HepG2 (cell line): ENCODE results near the gene ISG20. TPM values are rescaled to one million over a fixed set of nuclear protein-coding genes. Genes with fewer than 3 reads are reported as not detected.
A peak's percentile ranks its signal among the peaks of the same experiment; 100 is the strongest.

ENCODE experiments used
- ATAC-seq: fragments of 200-7000 bp; cut with Tn5 transposase; 3 replicates; pipeline ENCODE4 v1.9.1; 2020; ENCODE audit warnings: mild to moderate bottlenecking, moderate library complexity
- BruUV-seq: library from RNA; stranded (reverse); fragments of 400-500 nt; replicated peaks from 2 replicates; lab custom pipeline; 2021; lab: Mats Ljungman, UMichigan
- CTCF ChIA-PET: fragments of 300-600 bp; formaldehyde crosslinking; extraction: SDS; loops from one replicate; lab custom pipeline; 2021; ENCODE audit warnings: low total read pairs, inconsistent platforms, low intra/inter-chr PET ratio; lab: Yijun Ruan, JAX
- POLR2A ChIA-PET: fragments of 350-600 bp; sonication (Branson Sonifier 250); formaldehyde crosslinking; loops from one replicate; lab custom pipeline; 2020; ENCODE audit warnings: antibody characterized with exemption, inconsistent platforms; lab: Yijun Ruan, JAX
- DNase-seq: peaks from one replicate; pipeline ENCODE4 v3.0.0-alpha.2; 2015; ENCODE audit warnings: low spot score
- FAIRE-seq: peaks from 3 replicates; lab custom pipeline; 2011; peaks lifted over from hg19 to GRCh38; lab: Jason Lieb, UNC
- H2AFZ ChIP-seq: one replicate; pipeline ENCODE4 v1.6.1; 2011; ENCODE audit warnings: low read length, inconsistent platforms
- H3K27ac ChIP-seq: fragments of 300-600 bp; 3 replicates; pipeline ENCODE4 v1.8.0; 2011; ENCODE audit warnings: mixed run types, mild to moderate bottlenecking, mixed read lengths, low read length, inconsistent platforms; ENCODE audit not compliant: insufficient read depth; ENCODE audit errors: extremely low read length
- H3K27me3 ChIP-seq, 2 experiments: fragments of 200-600 bp in 1 of 2; 2 replicates in 1 of 2; 3 replicates in 1 of 2; pipeline versions ENCODE4 v1.6.0 to v1.8.0; 2011; ENCODE audit warnings: low read length in 2 of 2, mild to moderate bottlenecking in 2 of 2, moderate library complexity in 2 of 2, inconsistent platforms in 1 of 2; ENCODE audit not compliant: insufficient read depth in 2 of 2, control insufficient read depth in 1 of 2
- H3K36me3 ChIP-seq, 2 experiments: fragments of 200-600 bp in 1 of 2; replicated peaks in 1 of 2; 2 replicates in 1 of 2; 3 replicates in 1 of 2; pipeline versions ENCODE4 v1.5.1 to v1.8.0; 2011; ENCODE audit warnings: low read length in 2 of 2, inconsistent platforms in 1 of 2; ENCODE audit not compliant: insufficient read depth in 2 of 2, control insufficient read depth in 1 of 2
- H3K4me1 ChIP-seq: 2 replicates; pipeline ENCODE4 v1.5.1; 2012; ENCODE audit warnings: low read length, inconsistent platforms; ENCODE audit not compliant: insufficient read depth
- H3K4me2 ChIP-seq: 2 replicates; pipeline ENCODE4 v1.6.0; 2011; ENCODE audit warnings: low read depth, low read length, inconsistent platforms
- H3K4me3 ChIP-seq, 3 experiments: fragments of 200-600 bp in 1 of 3; sonication (generic), shearing (Covaris generic) in 1 of 3; replicated peaks in 1 of 3; 2 replicates each; pipeline ENCODE4 v1.5.1; 2011 to 2016; ENCODE audit warnings: low read length in 3 of 3, inconsistent platforms in 2 of 3, low read depth in 2 of 3, mild to moderate bottlenecking in 2 of 3, control low read depth in 1 of 3, mixed read lengths in 1 of 3; ENCODE audit not compliant: insufficient read depth in 1 of 3
- H3K79me2 ChIP-seq: one replicate; pipeline ENCODE4 v1.6.1; 2011; ENCODE audit warnings: low read length, inconsistent platforms; ENCODE audit not compliant: insufficient read depth
- H3K9ac ChIP-seq: 2 replicates; pipeline ENCODE4 v1.6.0; 2011; ENCODE audit warnings: mild to moderate bottlenecking, low read depth, low read length, inconsistent platforms; ENCODE audit not compliant: insufficient read depth
- H3K9me3 ChIP-seq: 2 replicates; pipeline ENCODE4 v1.5.1; 2012; ENCODE audit warnings: mild to moderate bottlenecking, low read length
- H4K20me1 ChIP-seq: 2 replicates; pipeline ENCODE4 v1.6.0; 2011; ENCODE audit warnings: inconsistent platforms, mild to moderate bottlenecking, low read length, moderate library complexity; ENCODE audit not compliant: insufficient read depth
- CCDC6 ChIP-seq: sonication (generic); formaldehyde crosslinking; IDR thresholded peaks from 2 replicates; pipeline ENCODE4 v1.8.1; 2022; ENCODE audit warnings: mild to moderate bottlenecking, missing genetic modification reagents, moderate library complexity
- GABPA ChIP-seq, 2 experiments: IDR thresholded peaks; 2 replicates each; pipeline ENCODE4 v1.6.1; 2011 to 2016; ENCODE audit warnings: low read depth in 2 of 2, low read length in 1 of 2, missing biosample characterization in 1 of 2, missing genetic modification characterization in 1 of 2
- NFRKB ChIP-seq: fragments of 450-650 bp; IDR thresholded peaks from 2 replicates; pipeline ENCODE4 v1.6.1; 2017
- RBFOX2 ChIP-seq: fragments of 200-400 bp; formaldehyde crosslinking; IDR thresholded peaks from 2 replicates; pipeline ENCODE4 v1.6.1; 2017; ENCODE audit warnings: low read depth, mild to moderate bottlenecking, low read length
- RBM22 ChIP-seq: fragments of 200-400 bp; formaldehyde crosslinking; optimal IDR thresholded peaks from 2 replicates; pipeline ENCODE3; 2017; ENCODE audit warnings: mild to moderate bottlenecking, low read length, moderate library complexity
- RCOR2 ChIP-seq: IDR thresholded peaks from 2 replicates; pipeline ENCODE4 v1.6.1; 2016; ENCODE audit warnings: missing biosample characterization, missing genetic modification reagents
- RXRB ChIP-seq: IDR thresholded peaks from 2 replicates; pipeline ENCODE4 v1.6.1; 2016; ENCODE audit warnings: borderline replicate concordance, missing genetic modification reagents, missing compliant biosample characterization
- SALL1 ChIP-seq: sonication (generic); formaldehyde crosslinking; IDR thresholded peaks from 2 replicates; pipeline ENCODE4 v1.8.0; 2022; ENCODE audit warnings: mild to moderate bottlenecking, missing genetic modification reagents
- STAG1 ChIP-seq: sonication (generic); formaldehyde crosslinking; IDR thresholded peaks from 2 replicates; pipeline ENCODE4 v1.4.0; 2020; ENCODE audit warnings: missing genetic modification reagents
- ZNF629 ChIP-seq: sonication (generic); formaldehyde crosslinking; conservative IDR thresholded peaks from 2 replicates; pipeline ENCODE4 v1.5.0; 2020; ENCODE audit warnings: missing genetic modification reagents
- ZNF768 ChIP-seq: sonication (generic); formaldehyde crosslinking; IDR thresholded peaks from 2 replicates; pipeline ENCODE4 v1.4.0; 2020; ENCODE audit warnings: missing genetic modification reagents
- WGBS: methylation state at CpG from one replicate; pipeline ENCODE4 v1.1.6; 2017; ENCODE audit warnings: low lambda C conversion rate; 5-methylcytosine and 5-hydroxymethylcytosine counted together
- in situ Hi-C: cut with HindIII; loops from 2 replicates; pipeline ENCODE4 v1.10.0; 2017; ENCODE audit warnings: low pct_unique_long_range_greater_than_20kb; ENCODE audit not compliant: extremely low pct_ligation_motif_present
- intact Hi-C: fragments of 100-400 bp; cut with micrococcal nuclease; formaldehyde crosslinking; loops from one replicate; pipeline ENCODE4 v1.10.0; 2022; ENCODE audit not compliant: unreplicated experiment
- polyA plus RNA-seq, 8 experiments: library from polyadenylated mRNA; depleted of rRNA in 3 of 8; stranded (reverse) in 7 of 8; unstranded in 1 of 8; fragments of >200 nt; fragmentation: Illumina TruSeq in 4 of 8; extraction: Trizol in 4 of 8; gene quantifications; 2 replicates each; pipeline versions ENCODE4 v1.2.1 to v1.2.3, GENCODE V29; 2011 to 2016; ENCODE audit warnings: low read depth in 4 of 8, missing spikeins in 1 of 8, mixed read lengths in 1 of 8; ENCODE audit not compliant: insufficient read depth in 1 of 8
- total RNA-seq, 5 experiments: library from RNA; depleted of rRNA; stranded (reverse); fragments of >200 nt; fragmentation: Illumina TruSeq; extraction: Trizol; gene quantifications; 2 replicates each; pipeline ENCODE4 v1.2.3, GENCODE V29; 2016; ENCODE audit warnings: low read depth in 1 of 5
- TF ChIP-seq, protein P1 (sequence below): sonication (generic); formaldehyde crosslinking; IDR thresholded peaks from 2 replicates; pipeline ENCODE4 v1.4.0; 2020; ENCODE audit warnings: missing genetic modification reagents, borderline replicate concordance
- TF ChIP-seq, protein P2 (sequence below): sonication (generic); formaldehyde crosslinking; conservative IDR thresholded peaks from 2 replicates; pipeline ENCODE4 v1.8.0; 2022; ENCODE audit warnings: mild to moderate bottlenecking, moderate library complexity, missing genetic modification reagents

Gene ISG20
- total and polyA plus RNA-seq, 2 of the 13 experiments (the other 11 are each of a cell fraction or from before 2014, with no cell fraction given) = 6.3 to 31.5 TPM

DNA sequence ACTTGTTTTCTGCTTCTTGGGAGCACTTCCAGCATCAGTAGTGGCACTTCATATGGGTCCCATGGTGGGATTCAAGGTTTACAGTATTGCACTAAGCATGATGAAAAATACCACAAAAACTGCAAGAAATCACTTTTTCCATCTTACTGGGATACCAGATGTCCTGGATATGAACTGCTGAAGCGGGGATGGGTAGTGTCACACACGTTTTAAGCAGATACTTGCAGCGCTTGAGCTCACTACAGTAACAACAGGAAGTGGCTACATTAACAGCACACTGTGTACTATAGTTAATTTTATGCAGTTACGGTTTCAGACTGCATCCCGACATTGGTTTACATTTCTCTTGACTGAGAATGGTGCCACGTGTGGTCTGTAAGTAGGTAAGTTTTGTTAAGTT is 3.5 kb upstream of the ISG20 start:
- 98% methylated on average over 6 of the region's 6 CpGs for WGBS

DNA sequence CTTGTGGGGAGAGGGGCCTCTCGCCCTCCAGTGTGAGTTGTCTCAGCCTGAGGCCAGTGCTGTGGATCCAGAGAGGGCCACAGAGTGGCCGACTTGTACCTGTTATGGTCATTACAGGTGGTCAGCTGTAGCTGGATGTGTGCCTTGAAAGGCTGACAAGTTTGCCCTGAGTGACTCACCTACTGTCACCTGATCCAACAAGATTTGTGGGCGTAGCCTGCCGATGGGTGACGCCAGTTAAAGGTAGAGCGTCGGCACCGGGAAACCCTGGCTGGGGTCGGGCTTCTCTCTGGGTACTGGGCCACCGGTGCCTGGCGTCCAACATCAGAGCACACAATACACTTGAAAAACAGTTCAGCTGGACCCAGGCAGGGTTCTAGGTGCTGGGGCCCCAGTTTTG is 2.8 kb upstream of the ISG20 start:
- BruUV-seq = no TSS peak
- TF ChIP-seq GABPA (IDR thresholded peaks at IDR 0.05; ENCODE audit: low read depth, low read length) = no peak
- no peak for TF ChIP-seq GABPA (CRISPR knock-in tag; IDR thresholded peaks at IDR 0.05; ENCODE audit: low read depth)
- no peak for TF ChIP-seq STAG1 (CRISPR knock-in tag)
- 0 out of 2 replicates have a peak, but pooled peaks have one; percentile 10 for TF ChIP-seq ZNF768
- TF ChIP-seq RXRB = no peak
- TF ChIP-seq RCOR2 (CRISPR knock-in tag) = no peak
- peak; percentile 56 for TF ChIP-seq RBM22
- TF ChIP-seq NFRKB = no peak
- TF ChIP-seq, protein P1, sequence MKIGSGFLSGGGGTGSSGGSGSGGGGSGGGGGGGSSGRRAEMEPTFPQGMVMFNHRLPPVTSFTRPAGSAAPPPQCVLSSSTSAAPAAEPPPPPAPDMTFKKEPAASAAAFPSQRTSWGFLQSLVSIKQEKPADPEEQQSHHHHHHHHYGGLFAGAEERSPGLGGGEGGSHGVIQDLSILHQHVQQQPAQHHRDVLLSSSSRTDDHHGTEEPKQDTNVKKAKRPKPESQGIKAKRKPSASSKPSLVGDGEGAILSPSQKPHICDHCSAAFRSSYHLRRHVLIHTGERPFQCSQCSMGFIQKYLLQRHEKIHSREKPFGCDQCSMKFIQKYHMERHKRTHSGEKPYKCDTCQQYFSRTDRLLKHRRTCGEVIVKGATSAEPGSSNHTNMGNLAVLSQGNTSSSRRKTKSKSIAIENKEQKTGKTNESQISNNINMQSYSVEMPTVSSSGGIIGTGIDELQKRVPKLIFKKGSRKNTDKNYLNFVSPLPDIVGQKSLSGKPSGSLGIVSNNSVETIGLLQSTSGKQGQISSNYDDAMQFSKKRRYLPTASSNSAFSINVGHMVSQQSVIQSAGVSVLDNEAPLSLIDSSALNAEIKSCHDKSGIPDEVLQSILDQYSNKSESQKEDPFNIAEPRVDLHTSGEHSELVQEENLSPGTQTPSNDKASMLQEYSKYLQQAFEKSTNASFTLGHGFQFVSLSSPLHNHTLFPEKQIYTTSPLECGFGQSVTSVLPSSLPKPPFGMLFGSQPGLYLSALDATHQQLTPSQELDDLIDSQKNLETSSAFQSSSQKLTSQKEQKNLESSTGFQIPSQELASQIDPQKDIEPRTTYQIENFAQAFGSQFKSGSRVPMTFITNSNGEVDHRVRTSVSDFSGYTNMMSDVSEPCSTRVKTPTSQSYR = no peak
- no peak for TF ChIP-seq CCDC6
- TF ChIP-seq, protein P2, sequence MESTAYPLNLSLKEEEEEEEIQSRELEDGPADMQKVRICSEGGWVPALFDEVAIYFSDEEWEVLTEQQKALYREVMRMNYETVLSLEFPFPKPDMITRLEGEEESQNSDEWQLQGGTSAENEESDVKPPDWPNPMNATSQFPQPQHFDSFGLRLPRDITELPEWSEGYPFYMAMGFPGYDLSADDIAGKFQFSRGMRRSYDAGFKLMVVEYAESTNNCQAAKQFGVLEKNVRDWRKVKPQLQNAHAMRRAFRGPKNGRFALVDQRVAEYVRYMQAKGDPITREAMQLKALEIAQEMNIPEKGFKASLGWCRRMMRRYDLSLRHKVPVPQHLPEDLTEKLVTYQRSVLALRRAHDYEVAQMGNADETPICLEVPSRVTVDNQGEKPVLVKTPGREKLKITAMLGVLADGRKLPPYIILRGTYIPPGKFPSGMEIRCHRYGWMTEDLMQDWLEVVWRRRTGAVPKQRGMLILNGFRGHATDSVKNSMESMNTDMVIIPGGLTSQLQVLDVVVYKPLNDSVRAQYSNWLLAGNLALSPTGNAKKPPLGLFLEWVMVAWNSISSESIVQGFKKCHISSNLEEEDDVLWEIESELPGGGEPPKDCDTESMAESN (CRISPR knock-in tag) = no peak

More for the DNA sequence above, 3.5 kb upstream of the ISG20 start:
- ChIA-PET CTCF (no interaction called here), POLR2A (interaction anchor here (2.4 kb wide), 1 partner anchor 11 kb away, joined by 19 read pairs; no protein-coding TSS in a partner anchor)
- no peak overlapping the region for H3K27ac ChIP-seq
- H3K9ac ChIP-seq = no peak overlapping the region
- H3K79me2 ChIP-seq = peaks cover 2% of the 10 kb centered on the region
- H3K9me3 ChIP-seq = no peaks in the 10 kb centered on the region
- H2AFZ ChIP-seq = no peak overlapping the region
- H4K20me1 ChIP-seq = 0 out of 2 replicates have a peak, but pooled peaks cover 5% of the 10 kb centered on the region
- intact Hi-C loops = no loop called here
- no peaks in the 10 kb centered on the region for H3K27me3 ChIP-seq
- no peak overlapping the region for H3K4me3 ChIP-seq
- no peak for TF ChIP-seq SALL1
- TF ChIP-seq ZNF629 (CRISPR knock-in tag) = no peak
- peak; percentile 82 for TF ChIP-seq RBM22
- TF ChIP-seq RBFOX2 = 0 out of 2 replicates have a peak, but pooled peaks have one; percentile 17
- TF ChIP-seq, all 625 proteins: peak for 2
- no TSS peak for BruUV-seq
- Histone ChIP-seq H3K4me2 (no peak overlapping the region), H3K4me1 (peaks cover 40% of the 10 kb centered on the region), H3K36me3 (peaks cover 16 to 26% of the 10 kb centered on the region in 2 experiments)
- in situ Hi-C loops = no loop called here
- ATAC-seq = no peak
- DNase-seq = no peak
- no peak for FAIRE-seq

More for the DNA sequence above, 2.8 kb upstream of the ISG20 start:
- in situ Hi-C loops = no loop called here
- Histone ChIP-seq H4K20me1 (0 out of 2 replicates have a peak, but pooled peaks cover under 1% of the 10 kb centered on the region), H3K9me3 (no peaks in the 10 kb centered on the region), H3K27me3 (no peaks in the 10 kb centered on the region), H3K4me3 (no peak overlapping the region), H3K4me1 (peaks cover 45% of the 10 kb centered on the region), H3K9ac (no peak overlapping the region), H3K79me2 (no peaks in the 10 kb centered on the region), H3K36me3 (peaks cover 9 to 18% of the 10 kb centered on the region in 2 experiments), H3K27ac (no peak overlapping the region), H3K4me2 (no peak overlapping the region), H2AFZ (no peak overlapping the region)
- POLR2A ChIA-PET = interaction anchor here (1.1 to 2.4 kb wide), 2 partner anchors 12 to 169 kb away, joined by 3 to 19 read pairs; partner anchors contain the start of genes MRPL46 and MRPS11
- intact Hi-C loops = no loop called here
- CTCF ChIA-PET = no interaction called here
- no peak for FAIRE-seq
- 82% methylated on average over 10 of the region's 11 CpGs for WGBS
- DNase-seq = no peak
- ATAC-seq = no peak
